PC-3 (cell line): ENCODE results near the gene HOMER3.

Experiments
- CTCF ChIP-seq: fragments of 300-600 bp; sonication (generic); conservative IDR thresholded peaks from 2 replicates; pipeline ENCODE4 v1.5.1; 2017; ENCODE audit warnings: antibody characterized with exemption, low read depth, mild to moderate bottlenecking, low read length
- EZH2 ChIP-seq: fragments of 300-600 bp; sonication (generic); IDR thresholded peaks from one replicate; pipeline ENCODE4 v1.6.1; 2017; ENCODE audit warnings: antibody characterized with exemption, mild to moderate bottlenecking, low read length; ENCODE audit not compliant: unreplicated experiment
- EZH2phosphoT487 ChIP-seq: fragments of 300-600 bp; sonication (generic); IDR thresholded peaks from 2 replicates; pipeline ENCODE4 v1.6.1; 2018; ENCODE audit warnings: mild to moderate bottlenecking, antibody characterized with exemption, low read length, borderline replicate concordance

- no peak for TF ChIP-seq EZH2
- TF ChIP-seq CTCF: no peak
- TF ChIP-seq EZH2phosphoT487: no peak
These were observed 59.5 kb downstream of the HOMER3 start for GRCh38 chr19:18881491-18881890.
